GM12878 (cell line): ENCODE results near the gene HMCN2.

Source experiments
- CREB1 ChIP-seq: IDR thresholded peaks from 2 replicates; pipeline ENCODE4 v1.6.1; 2012; ENCODE audit warnings: low read depth, mild to moderate bottlenecking, inconsistent platforms
- SMC3 ChIP-seq: IDR thresholded peaks from 2 replicates; pipeline ENCODE4 v1.6.1; 2011; ENCODE audit warnings: low read length, improper control_type of control experiment, borderline replicate concordance
- SUPT20H ChIP-seq: IDR thresholded peaks from 2 replicates; pipeline ENCODE4 v1.6.1; 2011; ENCODE audit warnings: low read depth, mild to moderate bottlenecking, low read length, moderate library complexity, borderline replicate concordance; ENCODE audit not compliant: control insufficient read depth
- TF ChIP-seq, protein P1 (sequence below), 3 experiments: IDR thresholded peaks in 2 of 3; conservative IDR thresholded peaks in 1 of 3; 2 replicates each; pipeline ENCODE4 v1.5.1; 2011; ENCODE audit warnings: low read depth in 3 of 3, low read length in 3 of 3, mild to moderate bottlenecking in 3 of 3, control low read depth in 2 of 3, moderate library complexity in 2 of 3, inconsistent platforms in 1 of 3, mixed read lengths in 1 of 3; ENCODE audit not compliant: control insufficient read depth in 2 of 3, insufficient read depth in 1 of 3; ENCODE audit errors: extremely low read depth in 1 of 3

DNA sequence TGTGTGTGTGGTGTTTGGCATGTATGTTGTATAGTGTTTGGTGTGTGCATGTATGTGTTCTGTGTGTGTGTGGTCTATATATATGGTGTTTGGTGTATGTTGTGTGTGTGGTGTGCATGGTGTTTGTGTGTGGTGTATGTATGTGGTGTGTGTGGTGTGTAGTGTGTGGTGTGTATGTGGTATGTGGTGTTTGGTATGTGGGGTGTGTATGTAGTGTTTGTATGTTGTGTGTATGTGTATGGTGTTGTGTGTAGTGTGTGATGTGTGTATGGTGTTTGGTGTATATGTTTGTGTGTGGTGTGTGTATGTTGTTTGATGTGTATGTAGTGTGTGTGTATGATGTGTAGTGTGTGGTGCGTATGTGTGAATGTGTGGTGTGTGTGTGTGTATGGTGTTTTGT is 78.8 kb downstream of the HMCN2 start:
- TF ChIP-seq SUPT20H (no peak), SMC3 (no peak), CREB1 (no peak)
- TF ChIP-seq, protein P1, sequence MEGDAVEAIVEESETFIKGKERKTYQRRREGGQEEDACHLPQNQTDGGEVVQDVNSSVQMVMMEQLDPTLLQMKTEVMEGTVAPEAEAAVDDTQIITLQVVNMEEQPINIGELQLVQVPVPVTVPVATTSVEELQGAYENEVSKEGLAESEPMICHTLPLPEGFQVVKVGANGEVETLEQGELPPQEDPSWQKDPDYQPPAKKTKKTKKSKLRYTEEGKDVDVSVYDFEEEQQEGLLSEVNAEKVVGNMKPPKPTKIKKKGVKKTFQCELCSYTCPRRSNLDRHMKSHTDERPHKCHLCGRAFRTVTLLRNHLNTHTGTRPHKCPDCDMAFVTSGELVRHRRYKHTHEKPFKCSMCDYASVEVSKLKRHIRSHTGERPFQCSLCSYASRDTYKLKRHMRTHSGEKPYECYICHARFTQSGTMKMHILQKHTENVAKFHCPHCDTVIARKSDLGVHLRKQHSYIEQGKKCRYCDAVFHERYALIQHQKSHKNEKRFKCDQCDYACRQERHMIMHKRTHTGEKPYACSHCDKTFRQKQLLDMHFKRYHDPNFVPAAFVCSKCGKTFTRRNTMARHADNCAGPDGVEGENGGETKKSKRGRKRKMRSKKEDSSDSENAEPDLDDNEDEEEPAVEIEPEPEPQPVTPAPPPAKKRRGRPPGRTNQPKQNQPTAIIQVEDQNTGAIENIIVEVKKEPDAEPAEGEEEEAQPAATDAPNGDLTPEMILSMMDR (IDR thresholded peaks at IDR 0.05 in 2 of 3, conservative IDR thresholded peaks at IDR 0.05 in 1 of 3; ENCODE audit: control insufficient read depth in 2 of 3, extremely low read depth in 1 of 3, insufficient read depth in 1 of 3, low read depth in 3 of 3, low read length in 3 of 3), result no peak
